ENCODE results near the gene U2AF2. TPM values are rescaled to one million over a fixed set of nuclear protein-coding genes. Genes with fewer than 3 reads are reported as not detected.

Gene U2AF2
- total RNA-seq, 2 donors from 2014 or later = 39.0 to 61.0 TPM

DNA sequence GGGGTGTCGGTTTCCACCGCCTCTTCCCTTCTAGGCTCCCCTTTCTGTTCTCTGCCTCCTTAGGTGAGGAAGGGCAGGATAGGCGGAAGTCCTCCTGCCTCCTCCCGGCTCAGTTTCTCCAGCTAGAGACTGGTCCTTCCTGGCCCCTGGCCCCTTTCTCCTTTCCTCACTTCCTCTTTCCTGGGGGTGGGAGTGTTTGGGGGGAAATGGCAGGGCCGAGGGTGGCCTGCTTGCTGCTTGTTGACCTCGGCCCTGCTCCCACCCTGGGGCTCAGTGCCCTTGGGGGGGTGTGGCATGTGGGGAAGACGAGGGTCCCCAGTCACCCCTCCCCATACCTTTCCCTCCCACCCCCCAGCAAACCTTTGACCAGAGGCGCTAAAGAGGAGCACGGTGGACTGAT, 5.0 kb downstream of the U2AF2 start:
- Histone ChIP-seq H3K4me1 (peaks cover 0 to 48% of the 10 kb centered on the region in 2 donors), H3K36me3 (peaks cover 54% of the 10 kb centered on the region), H3K27me3 (no peaks in the 10 kb centered on the region), H3K27ac (no peak overlapping the region), H3K9me3 (no peaks in the 10 kb centered on the region), H3K4me3 (no peak overlapping the region)
- TF ChIP-seq, protein P1, sequence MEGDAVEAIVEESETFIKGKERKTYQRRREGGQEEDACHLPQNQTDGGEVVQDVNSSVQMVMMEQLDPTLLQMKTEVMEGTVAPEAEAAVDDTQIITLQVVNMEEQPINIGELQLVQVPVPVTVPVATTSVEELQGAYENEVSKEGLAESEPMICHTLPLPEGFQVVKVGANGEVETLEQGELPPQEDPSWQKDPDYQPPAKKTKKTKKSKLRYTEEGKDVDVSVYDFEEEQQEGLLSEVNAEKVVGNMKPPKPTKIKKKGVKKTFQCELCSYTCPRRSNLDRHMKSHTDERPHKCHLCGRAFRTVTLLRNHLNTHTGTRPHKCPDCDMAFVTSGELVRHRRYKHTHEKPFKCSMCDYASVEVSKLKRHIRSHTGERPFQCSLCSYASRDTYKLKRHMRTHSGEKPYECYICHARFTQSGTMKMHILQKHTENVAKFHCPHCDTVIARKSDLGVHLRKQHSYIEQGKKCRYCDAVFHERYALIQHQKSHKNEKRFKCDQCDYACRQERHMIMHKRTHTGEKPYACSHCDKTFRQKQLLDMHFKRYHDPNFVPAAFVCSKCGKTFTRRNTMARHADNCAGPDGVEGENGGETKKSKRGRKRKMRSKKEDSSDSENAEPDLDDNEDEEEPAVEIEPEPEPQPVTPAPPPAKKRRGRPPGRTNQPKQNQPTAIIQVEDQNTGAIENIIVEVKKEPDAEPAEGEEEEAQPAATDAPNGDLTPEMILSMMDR (IDR thresholded peaks at IDR 0.05) = no peak
- DNase-seq (ENCODE audit: low spot score) = no peak

DNA sequence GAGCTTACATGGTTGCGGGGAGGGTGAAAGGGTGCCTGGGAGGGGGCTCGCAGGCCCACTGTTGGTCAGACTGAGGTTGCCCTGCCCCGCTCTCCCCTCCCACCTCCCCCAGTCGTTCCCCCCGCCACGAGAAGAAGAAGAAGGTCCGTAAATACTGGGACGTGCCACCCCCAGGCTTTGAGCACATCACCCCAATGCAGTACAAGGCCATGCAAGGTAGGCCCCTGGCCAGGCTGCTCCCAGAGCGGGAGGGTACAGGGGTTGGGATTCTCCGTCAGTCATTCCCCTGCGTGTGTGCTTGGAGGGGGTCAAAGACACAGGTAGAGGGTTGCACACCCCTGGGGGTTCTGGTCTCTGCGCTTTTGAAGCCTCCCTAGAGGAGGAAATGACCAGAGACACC, 5.6 kb downstream of the U2AF2 start:
- no peaks in the 10 kb centered on the region for H3K9me3 ChIP-seq
- TF ChIP-seq, protein P1 (IDR thresholded peaks at IDR 0.05) = no peak
- H3K4me3 ChIP-seq = no peak overlapping the region
- H3K27ac ChIP-seq = no peak overlapping the region
- peaks cover 0 to 48% of the 10 kb centered on the region in 2 donors for H3K4me1 ChIP-seq
- H3K36me3 ChIP-seq = peaks cover 54% of the 10 kb centered on the region
- DNase-seq (ENCODE audit: low spot score) = no peak
- H3K27me3 ChIP-seq = no peaks in the 10 kb centered on the region

DNA sequence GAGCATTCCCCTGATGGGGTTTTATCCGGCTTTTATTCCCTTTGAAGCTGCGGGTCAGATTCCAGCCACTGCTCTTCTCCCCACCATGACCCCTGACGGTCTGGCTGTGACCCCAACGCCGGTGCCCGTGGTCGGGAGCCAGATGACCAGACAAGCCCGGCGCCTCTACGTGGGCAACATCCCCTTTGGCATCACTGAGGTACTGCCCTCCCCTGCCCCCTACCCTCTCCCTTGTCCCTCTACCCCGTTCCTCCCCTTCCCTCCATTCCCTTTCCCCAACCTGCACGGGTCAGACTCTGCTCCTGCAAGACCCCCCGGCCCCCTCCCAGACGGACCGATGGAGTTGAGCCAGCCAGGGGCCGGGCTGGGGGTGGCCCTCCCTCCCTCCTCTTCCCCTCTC, 6.2 kb downstream of the U2AF2 start:
- no peak overlapping the region for H3K27ac ChIP-seq
- H3K36me3 ChIP-seq = peaks cover 60% of the 10 kb centered on the region
- TF ChIP-seq, protein P1 (IDR thresholded peaks at IDR 0.05) = no peak
- no peak overlapping the region for H3K4me3 ChIP-seq
- no peaks in the 10 kb centered on the region for H3K27me3 ChIP-seq
- no peak for DNase-seq (ENCODE audit: low spot score)
- peaks cover 0 to 43% of the 10 kb centered on the region in 2 donors for H3K4me1 ChIP-seq
- H3K9me3 ChIP-seq = no peaks in the 10 kb centered on the region

DNA sequence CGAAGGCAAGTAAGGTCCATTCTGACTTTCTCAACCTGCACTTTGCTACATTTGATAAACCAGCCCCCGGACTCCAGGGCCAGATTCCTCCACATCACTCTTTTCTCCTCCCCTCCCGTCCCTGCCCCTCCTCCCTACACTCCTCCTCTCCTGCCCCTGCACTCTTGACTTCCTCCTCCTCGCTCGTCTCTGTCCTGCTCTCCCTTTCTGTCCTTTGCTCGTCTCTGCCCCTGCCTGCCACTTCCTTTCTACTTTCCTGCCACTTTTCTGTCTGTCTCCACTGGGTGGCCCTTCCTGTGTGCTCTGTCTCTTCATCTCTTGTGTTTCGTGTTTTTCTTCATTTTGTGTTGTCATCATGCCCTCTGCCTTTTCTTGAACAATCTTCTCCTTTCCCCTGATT, 7.0 kb downstream of the U2AF2 start:
- DNase-seq (ENCODE audit: low spot score) = no peak
- Histone ChIP-seq H3K9me3 (no peaks in the 10 kb centered on the region), H3K27ac (no peak overlapping the region), H3K27me3 (no peaks in the 10 kb centered on the region), H3K4me1 (peaks cover 0 to 34% of the 10 kb centered on the region in 2 donors), H3K4me3 (no peak overlapping the region), H3K36me3 (peaks cover 69% of the 10 kb centered on the region)
- TF ChIP-seq, protein P1 (IDR thresholded peaks at IDR 0.05) = no peak

DNA sequence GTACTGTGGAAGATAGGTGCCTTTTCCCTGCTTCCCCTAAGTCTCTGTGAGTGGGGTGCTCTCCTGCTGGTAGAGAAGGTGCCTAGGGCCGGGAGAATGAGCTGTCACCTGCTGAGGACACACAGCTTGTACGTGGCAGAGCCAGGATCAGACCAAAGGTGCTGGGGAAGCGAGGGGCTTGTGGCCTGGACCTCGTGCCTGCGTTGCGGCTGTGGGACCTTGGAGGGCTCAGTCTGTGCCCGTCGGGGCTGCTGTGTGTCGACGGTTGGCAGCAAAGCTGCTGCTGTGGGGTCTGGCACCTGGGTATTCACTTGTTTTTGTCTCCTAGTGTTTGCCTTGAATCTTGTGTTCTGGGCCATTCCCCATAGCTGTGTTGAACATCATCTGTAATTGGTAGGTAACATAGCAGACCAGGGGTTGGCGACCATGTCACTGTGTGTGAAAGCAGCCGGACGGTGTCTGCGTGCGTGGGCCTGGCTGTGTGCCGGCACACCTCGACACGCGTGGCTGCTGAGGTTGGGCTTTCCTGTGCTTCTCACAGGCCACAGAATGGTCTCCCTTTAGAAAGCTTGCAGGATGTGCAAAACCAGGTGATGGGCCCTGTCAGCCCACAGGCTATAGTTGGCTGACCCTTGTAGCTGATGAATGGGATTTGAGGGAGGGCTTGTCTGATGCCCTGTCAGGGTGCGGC, 9.2 kb downstream of the U2AF2 start:
- no peak overlapping the region for H3K4me3 ChIP-seq
- DNase-seq (ENCODE audit: low spot score) = no peak
- no peaks in the 10 kb centered on the region for H3K9me3 ChIP-seq
- no peaks in the 10 kb centered on the region for H3K27me3 ChIP-seq
- H3K27ac ChIP-seq = no peak overlapping the region
- TF ChIP-seq, protein P1 (IDR thresholded peaks at IDR 0.05) = no peak
- peaks cover 90% of the 10 kb centered on the region for H3K36me3 ChIP-seq
- H3K4me1 ChIP-seq = peaks cover 0 to 13% of the 10 kb centered on the region in 2 donors

Measured in right atrium auricular region (tissue), 2 donors.